Transverse colon (tissue), 3 donors: ENCODE results near the gene KREMEN2.

ENCODE experiments used
- EP300 ChIP-seq: sonication (generic); formaldehyde crosslinking; IDR thresholded peaks from one replicate; pipeline ENCODE4 v1.6.1; 2017; ENCODE audit warnings: antibody characterized with exemption, low read depth
- POLR2A ChIP-seq: fragments of 450-650 bp; IDR thresholded peaks from one replicate; pipeline ENCODE4 v1.6.1; 2016; ENCODE audit warnings: antibody characterized with exemption, mild to moderate bottlenecking, moderate library complexity
- TF ChIP-seq, protein P1 (sequence below), 5 experiments: fragments of 200-600 bp in 3 of 5; fragments of 450-650 bp in 2 of 5; sonication (generic) in 3 of 5; IDR thresholded peaks; 1 replicate in 2 of 5; 2 replicates in 3 of 5; pipeline ENCODE4 v1.5.1; 2016 to 2017; ENCODE audit warnings: antibody characterized with exemption in 5 of 5, inconsistent platforms in 3 of 5, mild to moderate bottlenecking in 2 of 5, moderate library complexity in 1 of 5

DNA sequence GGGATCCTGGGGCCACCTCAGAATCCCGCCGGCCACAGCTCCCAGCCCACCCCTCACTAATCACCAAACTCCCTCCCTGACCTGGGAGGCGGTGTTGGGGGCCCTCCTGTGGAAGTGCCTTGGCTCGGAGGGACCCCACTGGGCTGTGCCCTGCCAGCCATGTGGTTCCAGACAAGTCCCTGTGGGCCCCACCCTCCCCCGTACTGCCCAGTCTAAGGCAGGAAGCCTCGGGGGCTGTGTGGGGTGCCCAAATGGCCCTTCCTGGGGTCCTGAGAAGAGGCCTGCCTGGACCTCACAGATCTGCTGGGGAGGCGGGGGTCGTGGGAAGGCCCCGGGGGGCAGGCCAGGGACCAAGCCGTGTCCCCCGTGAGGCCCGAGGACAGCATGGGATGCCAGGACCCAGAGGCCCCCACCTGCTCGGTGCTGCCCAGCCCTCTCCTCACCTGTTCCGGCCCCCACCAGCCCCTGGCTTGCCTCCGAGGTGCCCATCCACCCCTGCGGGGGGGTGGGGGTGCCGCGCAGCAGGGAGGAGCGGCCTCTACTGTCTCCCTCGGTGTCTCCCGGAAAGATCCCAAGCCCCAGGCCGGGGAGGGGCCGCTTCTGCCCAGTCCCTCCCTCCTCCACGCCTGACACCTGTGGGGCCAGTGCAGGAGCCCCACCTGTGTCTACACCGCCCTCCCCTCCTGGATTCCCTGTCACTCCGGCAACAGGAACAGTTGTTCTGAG lies 9.3 kb upstream of the KREMEN2 start:
- TF ChIP-seq EP300 (no peak), POLR2A (peak; percentile 16)
- TF ChIP-seq, protein P1, sequence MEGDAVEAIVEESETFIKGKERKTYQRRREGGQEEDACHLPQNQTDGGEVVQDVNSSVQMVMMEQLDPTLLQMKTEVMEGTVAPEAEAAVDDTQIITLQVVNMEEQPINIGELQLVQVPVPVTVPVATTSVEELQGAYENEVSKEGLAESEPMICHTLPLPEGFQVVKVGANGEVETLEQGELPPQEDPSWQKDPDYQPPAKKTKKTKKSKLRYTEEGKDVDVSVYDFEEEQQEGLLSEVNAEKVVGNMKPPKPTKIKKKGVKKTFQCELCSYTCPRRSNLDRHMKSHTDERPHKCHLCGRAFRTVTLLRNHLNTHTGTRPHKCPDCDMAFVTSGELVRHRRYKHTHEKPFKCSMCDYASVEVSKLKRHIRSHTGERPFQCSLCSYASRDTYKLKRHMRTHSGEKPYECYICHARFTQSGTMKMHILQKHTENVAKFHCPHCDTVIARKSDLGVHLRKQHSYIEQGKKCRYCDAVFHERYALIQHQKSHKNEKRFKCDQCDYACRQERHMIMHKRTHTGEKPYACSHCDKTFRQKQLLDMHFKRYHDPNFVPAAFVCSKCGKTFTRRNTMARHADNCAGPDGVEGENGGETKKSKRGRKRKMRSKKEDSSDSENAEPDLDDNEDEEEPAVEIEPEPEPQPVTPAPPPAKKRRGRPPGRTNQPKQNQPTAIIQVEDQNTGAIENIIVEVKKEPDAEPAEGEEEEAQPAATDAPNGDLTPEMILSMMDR (IDR thresholded peaks at IDR 0.05): no peak
